GM21526 (cell line): ENCODE data around the gene HES7.

Experiments
- ATAC-seq: cut with Tn5 transposase; IDR thresholded peaks from one replicate; pipeline ENCODE4 v1.9.1; 2021; ENCODE audit warnings: moderate library complexity; ENCODE audit not compliant: unreplicated experiment, low FRiP score

HES7 gene

DNA sequence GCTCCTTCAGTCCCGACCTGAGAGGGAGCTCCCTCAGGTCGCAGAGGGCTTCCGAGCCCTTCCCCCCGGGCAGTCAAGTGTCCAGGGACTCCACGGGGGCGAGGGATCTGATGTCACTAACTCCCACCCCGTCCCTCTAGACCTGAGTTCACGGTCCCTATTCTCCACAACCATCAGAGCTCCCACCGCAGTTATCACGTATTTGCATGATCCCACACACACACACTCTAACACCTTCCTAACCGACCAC is 32.0 kb upstream of the HES7 start:
- ATAC-seq, result no peak

DNA sequence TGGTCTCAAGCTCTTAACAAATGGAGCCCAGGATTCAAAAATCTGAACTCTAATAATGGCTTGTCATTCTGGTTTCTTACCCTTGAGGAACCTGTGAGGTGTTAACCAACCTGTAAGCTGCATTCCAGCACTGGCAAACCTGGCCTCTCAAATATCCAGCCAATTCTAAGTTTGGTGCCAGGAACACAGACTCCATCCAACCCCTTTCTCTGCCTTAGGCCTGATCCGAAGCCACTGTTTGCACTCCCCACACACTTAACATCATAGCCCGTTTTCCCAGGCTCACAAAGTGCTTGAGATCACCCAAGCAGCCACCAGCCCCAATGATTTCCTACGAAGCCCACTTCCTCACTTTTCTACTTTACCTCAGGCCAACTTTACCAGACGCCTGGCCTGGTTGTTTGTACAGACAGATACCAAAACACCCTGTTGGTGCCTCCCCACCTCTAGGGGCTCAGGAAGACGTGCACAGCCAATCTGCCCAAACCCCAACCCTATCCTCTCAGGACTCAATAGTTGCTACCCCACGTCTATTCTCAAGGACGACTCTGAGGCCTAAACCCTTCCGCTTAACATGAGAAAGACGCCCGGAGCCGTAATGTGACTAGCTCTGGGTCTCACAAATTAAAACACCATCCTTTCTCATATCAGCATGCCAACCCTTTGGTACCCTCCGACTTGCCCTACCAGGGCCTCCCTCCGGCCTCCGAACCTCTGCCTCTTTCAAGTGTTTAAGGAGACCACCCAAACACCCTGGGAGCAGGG is 31.5 kb upstream of the HES7 start:
- ATAC-seq, result no peak

DNA sequence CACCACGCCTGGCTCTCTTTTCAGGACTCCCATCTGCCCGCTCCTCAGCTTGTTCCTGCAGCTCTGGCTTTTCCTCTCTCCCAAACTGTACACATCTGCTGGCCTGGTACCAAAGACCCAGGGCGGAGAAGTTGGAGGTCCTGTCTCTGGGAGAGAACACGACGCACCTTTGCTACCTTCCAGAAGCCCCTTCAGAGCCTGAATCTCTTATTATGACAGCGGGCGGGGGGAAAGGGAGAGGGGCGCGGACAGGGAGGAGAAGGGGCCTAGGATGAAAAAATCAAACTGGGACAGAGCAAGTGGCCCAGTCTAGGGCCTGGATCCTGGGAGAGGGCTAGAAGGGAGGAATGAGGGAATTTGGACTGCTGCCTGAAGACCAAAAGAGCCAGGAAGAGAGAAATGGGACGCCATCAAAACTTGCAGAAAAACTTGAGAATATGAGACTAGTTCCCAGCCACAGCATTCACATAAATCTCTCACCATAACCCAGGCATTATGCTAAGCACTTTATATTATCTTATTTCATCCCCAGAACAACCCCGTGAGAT is 30.8 kb upstream of the HES7 start:
- no peak for ATAC-seq

DNA sequence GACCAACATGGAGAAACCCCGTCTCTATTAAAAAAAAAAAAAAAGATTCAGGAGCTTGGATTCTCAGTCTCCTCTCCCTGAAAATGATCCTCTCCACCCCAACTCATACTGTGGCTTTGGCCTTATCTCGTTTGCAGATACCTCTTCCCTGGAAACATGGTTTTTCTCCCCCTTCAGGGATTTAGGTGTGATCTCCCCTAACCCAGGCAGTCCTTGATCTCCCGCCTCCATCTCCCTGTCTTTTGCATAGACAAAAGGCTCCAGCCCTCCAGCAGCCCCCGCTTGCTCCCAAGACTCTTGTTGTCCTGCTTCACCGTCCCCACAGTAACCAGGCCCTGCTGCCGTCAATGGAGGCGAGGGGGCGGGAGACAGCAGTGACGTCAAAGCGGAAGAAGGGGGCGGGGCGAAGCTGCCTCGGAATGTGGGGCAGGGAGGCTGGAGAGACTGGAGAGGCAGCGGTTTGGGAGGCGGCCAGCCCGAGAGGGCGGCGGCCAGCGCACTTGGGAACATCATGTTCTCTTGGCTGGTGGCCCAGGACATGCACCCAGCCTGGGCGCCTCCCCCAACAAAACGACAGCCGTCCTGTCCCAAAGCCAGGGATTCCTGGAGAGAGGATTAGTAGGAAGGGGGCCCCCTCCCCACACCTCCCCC is 30.2 kb upstream of the HES7 start:
- no peak for ATAC-seq

DNA sequence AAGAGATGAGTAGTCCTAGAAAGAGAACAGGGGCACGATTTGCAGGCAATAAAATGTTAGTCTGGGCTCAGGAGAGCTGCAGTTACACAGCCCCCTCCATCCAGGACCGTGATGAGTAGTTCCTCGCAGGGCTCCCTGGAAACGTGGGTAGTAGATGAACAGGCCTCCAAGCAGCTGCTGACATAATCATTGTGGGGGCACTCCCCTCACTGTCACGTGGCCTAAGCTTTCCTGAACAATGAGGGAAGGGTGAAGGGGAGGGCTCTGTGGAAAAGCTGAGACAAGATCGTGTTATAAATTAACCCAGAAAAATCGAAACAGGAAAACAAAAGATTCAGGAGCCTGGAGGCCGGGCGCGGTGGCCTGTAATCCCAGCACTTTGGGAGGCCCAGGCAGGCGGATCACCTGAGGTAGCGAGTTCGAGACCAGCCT is 29.6 kb upstream of the HES7 start:
- ATAC-seq, result no peak

DNA sequence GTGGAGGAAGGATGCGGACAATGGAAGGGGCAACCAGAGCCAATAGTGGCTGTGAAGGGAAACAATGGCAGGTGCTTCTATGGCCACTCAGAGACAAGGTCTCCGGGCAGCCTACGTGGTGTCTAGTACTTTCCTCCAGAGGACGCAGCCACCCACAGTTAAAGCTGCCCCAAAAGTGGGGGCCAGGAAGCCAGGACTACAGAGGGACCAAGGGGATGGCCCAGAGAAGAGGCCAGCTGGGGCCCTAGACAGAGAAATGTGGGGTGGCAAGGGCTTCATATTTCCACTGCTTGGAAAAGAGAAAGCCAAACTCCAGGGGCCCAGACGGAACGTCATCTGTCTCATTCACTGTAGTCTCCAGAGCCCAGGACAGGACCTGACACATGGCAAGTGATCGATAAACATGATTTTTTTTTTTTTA is 29.1 kb upstream of the HES7 start:
- no peak for ATAC-seq

DNA sequence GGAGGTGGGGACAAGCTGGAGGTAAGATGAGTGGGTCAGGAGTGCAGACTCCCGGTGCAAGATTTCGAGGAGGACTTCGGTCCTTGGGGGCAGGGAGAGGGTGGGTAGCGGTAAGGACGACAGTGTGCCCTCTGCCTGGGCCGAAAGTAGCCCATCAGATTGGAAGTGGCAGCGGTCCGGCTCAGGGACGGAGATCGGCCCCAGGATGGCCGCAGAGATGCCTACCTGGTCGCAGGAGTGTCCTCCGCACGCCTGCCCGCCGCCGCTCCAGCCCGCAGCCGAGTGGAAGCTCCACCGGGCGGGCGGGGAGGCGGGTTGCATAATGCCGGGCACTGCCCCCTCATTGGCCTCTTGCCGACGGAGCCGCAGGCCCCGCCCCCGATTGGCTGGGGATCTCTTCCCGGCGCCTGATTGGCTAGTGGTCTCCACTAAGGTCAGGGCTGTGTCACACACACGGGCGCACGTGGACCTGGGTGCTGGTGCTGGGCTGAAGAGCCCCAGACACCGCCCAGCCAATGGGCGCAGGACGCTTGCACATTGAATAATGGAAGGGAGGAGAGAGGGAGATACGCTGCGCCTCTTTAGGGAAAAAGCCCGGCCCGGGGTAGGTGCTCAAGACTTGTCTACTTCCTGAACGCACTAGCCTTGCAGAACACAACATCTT is 28.3 kb upstream of the HES7 start, which contains the start of gene PER1:
Gene PER1 (minus strand): TSS at position 293 of the 664 bp plus-strand sequence. CDS start 1,698 bp downstream, outside the sequence.
- no peak for ATAC-seq

DNA sequence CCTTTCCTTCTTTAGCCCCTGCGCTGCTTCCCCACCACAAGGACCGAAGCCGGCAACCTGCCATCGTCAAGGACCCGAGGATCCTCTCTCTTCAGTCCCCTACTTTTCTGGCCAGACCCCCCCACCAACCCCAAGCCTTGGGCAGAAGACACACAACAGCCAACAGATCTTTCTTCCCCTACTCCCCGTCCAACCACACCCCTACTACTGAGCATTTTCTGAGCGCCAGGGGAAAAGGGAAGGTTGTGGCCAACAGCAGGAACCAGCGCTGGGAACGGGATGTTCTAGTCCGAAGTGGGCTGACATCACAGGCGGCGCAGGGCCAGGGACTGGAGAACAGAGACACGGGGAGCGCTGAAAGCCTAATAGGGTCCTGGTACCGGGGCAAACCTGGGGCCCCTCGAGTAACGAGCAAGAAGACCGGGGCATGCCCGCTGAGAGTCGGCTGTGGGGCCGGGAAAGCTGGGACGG is 27.8 kb upstream of the HES7 start:
- no peak for ATAC-seq

DNA sequence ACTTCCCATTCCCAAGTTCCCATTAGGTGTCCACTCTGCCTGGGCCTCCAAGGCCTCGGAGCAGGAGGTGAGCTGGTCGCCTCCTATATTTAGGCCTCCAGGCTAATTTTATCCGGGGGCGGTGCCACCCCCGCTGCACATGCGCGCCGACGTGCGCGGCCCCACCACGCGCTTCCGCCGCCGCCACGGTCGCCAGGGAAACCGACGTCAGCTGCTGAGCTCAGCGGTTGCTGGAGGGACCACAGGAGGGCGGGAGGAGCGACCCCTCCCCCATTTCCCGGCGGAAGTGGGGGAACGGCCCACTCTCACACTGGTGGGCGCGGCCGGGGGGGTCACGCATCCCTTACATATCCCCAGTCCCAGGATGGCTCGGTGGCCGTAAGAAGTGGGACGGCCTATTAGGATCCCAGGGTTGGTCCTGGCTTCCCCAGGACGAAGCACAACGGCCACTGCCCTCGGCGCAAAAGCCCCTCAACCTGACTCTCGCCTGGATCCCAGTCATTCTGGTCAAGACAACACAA is 27.3 kb upstream of the HES7 start:
- no peak for ATAC-seq

DNA sequence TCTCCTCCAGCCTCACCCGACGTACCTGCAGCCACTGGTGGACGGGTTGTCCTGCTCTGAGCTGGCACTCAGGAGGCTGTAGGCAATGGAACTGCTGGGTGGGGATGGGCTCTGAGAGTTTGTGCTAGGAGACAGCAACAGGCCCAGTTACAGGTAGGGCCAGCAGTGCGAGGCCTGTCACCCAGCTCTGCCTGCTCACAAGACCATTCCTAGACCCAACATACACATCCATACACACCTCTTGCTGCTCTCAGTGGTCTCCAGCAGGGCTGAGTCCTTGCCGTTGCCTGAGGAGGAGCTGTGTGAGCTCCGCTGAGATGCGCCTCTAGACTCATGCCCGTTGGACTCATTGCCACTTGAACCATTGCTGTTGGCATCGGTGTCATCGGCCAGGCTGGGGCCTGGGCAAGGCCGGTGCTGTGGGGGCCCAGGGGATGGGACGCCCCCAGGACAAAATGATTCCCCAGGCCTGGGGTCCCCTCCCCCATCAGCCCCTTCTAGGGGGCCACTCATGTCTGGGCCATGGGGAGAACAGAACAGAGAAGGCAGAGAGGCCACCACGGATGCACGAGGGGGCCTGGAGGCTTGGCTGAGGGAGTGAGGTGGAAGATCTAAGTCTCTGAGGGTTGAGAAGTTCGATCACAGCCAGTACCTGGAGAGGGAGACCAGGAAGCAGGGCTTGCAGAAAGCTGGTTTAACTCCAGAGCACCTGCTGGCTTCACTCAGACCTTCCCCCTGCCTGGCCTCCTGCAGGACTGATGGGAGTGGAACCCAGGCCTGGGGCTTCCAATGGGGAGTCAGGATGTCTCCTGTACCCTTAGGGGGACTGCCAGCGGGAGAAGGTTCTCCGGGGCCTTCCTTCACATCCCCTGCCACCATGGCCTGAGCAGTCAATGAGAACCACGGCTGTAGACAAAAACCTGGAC is 26.6 kb upstream of the HES7 start:
- no peak for ATAC-seq

DNA sequence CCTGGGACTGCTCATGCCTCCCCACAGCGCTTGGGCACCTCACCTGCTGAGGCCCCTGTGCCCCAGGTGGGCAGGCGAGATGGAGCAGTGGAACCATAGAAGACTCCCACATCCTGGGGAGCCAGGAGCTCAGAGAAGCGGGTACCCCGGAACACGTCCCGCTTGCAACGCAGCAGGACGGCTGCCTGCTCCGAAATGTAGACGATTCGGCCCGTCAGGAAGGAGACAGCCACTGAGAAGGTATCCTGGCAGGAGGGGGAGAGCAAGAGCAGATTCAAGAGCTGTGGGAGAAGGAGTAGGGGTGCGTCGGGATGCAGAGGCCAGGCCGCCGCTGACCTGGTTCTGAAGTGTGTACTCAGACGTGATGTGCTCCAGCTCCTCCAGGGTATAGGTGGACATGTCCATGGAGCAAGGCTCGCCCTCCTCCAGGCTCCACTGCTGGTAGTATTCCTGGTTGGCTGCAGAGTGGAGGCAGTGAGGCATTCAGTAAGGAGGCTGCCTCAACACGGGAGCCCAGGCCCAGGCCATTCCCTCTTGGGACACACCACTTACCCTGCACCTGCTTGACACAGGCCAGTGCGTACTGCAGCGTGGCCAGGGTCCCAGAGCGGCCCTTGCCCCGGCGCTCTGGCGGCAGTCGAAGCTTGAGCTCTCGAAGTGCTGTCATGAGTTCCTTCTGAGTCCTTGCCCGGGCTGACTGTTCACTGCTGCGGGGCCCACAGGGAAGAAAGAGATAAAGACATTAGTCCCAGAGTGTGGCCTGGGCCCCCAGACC is 25.7 kb upstream of the HES7 start:
- ATAC-seq, result no peak

DNA sequence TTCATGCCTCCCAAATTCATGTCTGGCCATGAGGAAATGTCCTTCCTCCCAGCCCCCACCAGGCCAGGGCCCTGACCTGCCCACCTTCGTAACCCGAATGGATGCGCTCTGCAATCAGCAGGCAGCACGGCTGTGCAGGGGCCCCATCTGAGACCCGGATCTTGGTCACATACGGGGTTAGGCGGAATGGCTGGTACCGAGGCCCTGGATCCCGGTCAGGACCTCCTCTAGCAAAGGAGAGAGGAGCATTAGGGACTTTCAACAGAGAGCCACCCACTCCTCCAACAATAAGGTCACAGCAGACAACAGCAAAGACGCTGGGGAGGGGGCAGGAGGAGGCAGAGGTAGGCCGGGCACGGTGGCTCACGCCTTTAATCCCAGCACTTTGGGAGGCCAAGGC is 24.7 kb upstream of the HES7 start:
- no peak for ATAC-seq

DNA sequence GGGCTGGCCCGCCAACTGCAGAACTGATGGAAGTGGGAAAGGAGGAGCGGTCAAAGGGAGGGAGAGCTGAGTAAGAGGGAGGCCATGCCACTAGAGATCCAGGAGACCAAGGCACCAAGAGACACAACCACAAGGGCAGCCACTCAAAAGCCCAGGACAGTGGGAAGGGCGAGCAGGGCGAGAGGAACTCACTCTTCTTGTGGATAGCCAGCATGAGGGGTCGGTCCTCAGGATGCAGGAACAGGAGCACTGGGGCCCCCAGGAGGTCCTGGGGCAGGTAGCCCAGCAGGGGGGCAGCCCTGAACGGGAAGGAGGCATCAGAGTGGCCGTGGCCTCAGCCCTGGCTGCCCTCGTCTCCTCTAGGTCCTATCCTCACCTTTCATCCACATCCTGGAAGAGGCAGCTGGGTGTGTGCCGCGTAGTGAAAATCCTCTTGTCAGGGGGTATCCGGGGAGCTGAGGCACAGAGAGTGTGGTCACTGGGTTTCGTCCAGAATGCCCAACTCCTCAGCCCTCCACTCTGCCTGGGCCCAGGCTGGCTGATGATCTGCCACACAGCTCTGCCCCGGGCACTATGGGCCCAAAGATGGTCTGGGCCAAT is 24.0 kb upstream of the HES7 start:
- ATAC-seq, result no peak

DNA sequence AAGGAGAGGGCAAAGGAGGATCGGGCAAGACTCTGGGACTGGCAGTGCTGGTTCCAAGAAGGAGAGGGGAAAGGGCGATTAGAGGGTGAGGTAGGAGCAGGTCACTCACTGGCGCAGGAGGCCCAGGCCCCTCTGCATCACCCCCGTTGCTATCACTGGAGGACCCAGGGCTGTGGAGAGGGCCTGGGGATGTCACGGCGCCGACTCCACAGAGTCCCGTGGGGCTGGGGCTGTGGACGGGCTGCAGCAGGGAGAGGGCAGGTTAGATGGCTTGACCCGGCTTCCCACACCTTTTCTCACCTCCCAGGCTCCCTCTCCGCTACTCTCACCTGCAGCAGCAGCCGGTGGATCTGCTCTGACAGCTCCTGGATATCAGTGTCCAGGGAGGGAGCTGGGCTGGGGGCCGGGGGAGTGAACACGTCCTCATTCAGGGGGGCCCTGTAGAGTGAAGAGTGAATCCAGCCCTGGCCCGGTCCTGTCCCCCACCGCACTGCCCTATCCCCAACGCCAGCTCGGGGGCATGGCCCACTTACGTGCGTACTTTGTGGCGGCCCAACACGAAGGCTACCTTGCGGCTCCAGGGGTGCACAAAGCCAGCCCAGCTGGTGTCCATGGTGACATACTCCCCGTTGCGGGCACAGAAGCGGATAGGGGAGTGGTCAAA is 23.4 kb upstream of the HES7 start:
- ATAC-seq, result no peak

DNA sequence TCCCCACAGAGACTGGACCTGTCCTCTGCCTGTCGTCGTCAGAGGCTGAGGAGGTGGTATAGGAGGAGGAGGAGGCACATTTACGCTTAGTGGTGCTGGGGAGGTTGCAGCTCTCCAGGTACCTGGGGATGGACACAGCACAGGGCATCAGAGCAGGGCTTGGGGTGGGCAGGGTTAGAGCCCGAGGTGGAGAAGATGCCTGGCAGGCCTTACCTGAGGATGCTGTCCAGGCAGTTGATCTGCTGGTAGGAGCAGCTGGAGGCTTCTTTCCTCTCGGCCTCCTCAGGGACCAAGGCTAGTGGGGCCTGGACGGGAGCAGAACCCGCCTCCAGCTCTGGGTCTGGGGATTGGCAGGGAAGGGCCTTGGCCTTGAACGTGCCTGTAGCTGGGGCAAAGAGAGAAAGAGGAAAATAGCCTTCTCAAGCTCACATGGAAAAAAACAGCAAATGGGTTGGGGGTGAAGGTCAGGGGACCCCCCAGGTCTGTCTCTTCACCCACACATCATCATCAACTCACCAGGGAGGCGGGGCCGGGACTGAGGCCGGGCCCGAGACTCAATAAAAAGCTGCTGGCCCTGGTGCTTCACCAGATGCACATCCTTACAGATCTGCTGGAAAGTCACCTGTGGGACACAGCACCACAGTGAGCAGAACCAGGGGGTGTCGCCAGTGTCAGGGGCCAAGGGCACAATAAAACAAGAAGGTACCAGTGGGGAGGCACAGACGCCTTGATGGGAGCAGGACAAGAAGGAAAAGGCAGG is 22.7 kb upstream of the HES7 start:
- no peak for ATAC-seq

DNA sequence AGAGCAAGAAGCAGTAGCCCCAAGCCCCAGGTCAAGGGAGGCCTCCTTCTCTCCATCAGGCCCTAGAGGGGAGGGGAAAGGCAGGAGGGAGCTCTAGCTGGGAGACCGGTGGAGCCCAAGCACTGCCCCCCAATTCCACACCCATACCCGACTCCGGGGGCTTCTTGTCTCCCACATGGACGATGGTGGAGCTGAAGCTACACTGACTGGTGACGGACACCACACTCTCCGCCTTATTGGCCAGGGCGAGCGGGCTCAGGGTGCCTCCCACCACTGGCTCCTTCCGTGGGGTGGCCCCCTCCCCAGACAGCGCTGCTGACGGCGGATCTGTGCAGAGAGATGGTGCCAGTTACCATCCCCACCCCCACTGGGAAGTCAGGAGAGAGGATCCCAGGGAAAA is 21.9 kb upstream of the HES7 start:
- ATAC-seq, result no peak

DNA sequence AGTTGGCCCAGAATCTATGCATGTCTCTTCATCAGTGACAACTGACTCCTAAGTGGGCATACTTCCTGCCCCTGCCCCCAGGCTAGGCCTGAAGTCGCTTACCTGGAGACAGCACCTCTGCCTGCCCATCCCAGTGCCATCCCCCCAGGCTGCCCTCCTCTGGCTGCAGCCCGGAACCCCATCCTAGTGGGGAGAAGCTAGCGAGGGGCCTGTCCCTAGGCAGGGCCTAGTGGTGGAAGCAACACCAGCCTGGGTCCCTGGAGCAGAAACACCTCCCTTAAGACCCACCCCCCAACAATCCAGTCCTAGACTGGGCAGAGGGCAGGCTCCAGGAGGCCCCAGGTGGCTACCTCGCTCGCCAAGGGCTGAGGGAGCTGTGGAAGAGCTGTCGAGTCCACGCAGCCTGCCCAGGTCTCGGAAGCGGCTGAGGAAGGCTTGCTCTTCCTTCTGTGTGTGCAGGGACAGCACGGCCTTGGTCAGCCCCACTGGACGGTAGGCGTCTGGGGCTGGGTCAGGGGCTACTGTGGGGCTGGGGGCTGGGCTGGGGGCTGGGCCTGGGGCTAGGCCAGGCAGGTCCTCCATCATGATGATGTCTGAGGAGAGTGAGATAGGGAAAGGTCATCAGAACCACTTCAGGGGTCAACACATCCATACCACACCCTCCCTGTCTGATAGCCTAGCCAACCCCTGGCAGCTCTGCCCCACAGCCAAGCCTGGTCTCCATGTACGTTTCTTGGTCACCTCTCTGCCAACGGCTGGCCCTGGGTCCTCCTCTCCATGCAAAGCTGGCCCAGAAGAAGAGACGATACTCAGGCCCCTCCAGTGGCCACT is 20.7 kb upstream of the HES7 start:
- ATAC-seq, result no peak
